Measurements from ENCODE around the gene FUT2. TPM values are rescaled to one million over a fixed set of nuclear protein-coding genes. Genes with fewer than 3 reads are reported as not detected.

Gene FUT2
- total and polyA plus RNA-seq, 10 of the 15 experiments (the other 5 are each of a cell fraction or from before 2014, with no cell fraction given): 0.02 to 0.13 (median 0.07) TPM; not detected in 7

DNA sequence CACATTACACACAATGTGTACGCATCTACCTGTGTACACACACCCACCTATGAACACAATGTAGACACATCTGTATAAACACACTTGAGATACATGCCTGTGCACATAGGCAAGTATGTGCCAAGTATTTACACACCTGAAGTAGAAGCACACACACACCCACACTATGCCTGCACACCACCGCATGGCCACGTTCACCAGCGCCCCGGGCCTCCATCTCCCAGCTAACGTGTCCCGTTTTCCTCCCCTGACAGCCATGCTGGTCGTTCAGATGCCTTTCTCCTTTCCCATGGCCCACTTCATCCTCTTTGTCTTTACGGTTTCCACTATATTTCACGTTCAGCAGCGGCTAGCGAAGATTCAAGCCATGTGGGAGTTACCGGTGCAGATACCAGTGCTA lies 6.9 kb downstream of the FUT2 start:
- Histone ChIP-seq H4K20me1 (ENCODE audit: control insufficient read depth, insufficient read depth) (no peaks in the 10 kb centered on the region), H3K4me3 (no peak overlapping the region), H3K27me3 (replicated peaks in 1 of 2; ENCODE audit: control insufficient read depth in 2 of 2, insufficient read depth in 2 of 2, low read length in 1 of 2) (no peaks in the 10 kb centered on the region), H3K79me2 (ENCODE audit: control insufficient read depth, insufficient read depth, low read length) (no peaks in the 10 kb centered on the region), H3K27ac (ENCODE audit: control insufficient read depth, insufficient read depth) (no peak overlapping the region), H3K4me2 (ENCODE audit: control insufficient read depth, insufficient read depth) (no peak overlapping the region), H3K36me3 (ENCODE audit: control insufficient read depth in 2 of 2, insufficient read depth in 2 of 2, low read length in 1 of 2) (no peaks in the 10 kb centered on the region), H3K9ac (ENCODE audit: control insufficient read depth, insufficient read depth, low read length) (no peak overlapping the region), H3K9me3 (replicated peaks; ENCODE audit: control insufficient read depth, insufficient read depth, low read length) (no peaks in the 10 kb centered on the region), H2AFZ (ENCODE audit: control insufficient read depth, low read depth, low read length) (no peak overlapping the region), H3K4me1 (ENCODE audit: control insufficient read depth, insufficient read depth, low read length) (no peaks in the 10 kb centered on the region; the same call in 1 of the 2 replicates)
- DNase-seq (ENCODE audit: low read depth, low spot score): no peak
- RAD21 ChIA-PET (ENCODE audit: unreplicated experiment): no interaction called here
- no peak for ATAC-seq
- intact Hi-C loops (cut with micrococcal nuclease; ENCODE audit: unreplicated experiment): no loop called here
- 79% methylated on average over 13 of the region's 13 CpGs for WGBS (ENCODE audit: insufficient coverage, insufficient replicate concordance, low lambda C conversion rate, missing lambda C conversion rate)
- POLR2A ChIA-PET: no interaction called here
- in situ Hi-C loops (cut with MboI): no loop called here
- TF ChIP-seq RFX5 (IDR thresholded peaks at IDR 0.05; ENCODE audit: low read depth, low read length): no peak
- no peak for TF ChIP-seq GABPA (IDR thresholded peaks at IDR 0.05; ENCODE audit: low read depth)
- TF ChIP-seq, protein P1, sequence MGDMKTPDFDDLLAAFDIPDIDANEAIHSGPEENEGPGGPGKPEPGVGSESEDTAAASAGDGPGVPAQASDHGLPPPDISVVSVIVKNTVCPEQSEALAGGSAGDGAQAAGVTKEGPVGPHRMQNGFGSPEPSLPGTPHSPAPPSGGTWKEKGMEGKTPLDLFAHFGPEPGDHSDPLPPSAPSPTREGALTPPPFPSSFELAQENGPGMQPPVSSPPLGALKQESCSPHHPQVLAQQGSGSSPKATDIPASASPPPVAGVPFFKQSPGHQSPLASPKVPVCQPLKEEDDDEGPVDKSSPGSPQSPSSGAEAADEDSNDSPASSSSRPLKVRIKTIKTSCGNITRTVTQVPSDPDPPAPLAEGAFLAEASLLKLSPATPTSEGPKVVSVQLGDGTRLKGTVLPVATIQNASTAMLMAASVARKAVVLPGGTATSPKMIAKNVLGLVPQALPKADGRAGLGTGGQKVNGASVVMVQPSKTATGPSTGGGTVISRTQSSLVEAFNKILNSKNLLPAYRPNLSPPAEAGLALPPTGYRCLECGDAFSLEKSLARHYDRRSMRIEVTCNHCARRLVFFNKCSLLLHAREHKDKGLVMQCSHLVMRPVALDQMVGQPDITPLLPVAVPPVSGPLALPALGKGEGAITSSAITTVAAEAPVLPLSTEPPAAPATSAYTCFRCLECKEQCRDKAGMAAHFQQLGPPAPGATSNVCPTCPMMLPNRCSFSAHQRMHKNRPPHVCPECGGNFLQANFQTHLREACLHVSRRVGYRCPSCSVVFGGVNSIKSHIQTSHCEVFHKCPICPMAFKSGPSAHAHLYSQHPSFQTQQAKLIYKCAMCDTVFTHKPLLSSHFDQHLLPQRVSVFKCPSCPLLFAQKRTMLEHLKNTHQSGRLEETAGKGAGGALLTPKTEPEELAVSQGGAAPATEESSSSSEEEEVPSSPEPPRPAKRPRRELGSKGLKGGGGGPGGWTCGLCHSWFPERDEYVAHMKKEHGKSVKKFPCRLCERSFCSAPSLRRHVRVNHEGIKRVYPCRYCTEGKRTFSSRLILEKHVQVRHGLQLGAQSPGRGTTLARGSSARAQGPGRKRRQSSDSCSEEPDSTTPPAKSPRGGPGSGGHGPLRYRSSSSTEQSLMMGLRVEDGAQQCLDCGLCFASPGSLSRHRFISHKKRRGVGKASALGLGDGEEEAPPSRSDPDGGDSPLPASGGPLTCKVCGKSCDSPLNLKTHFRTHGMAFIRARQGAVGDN (IDR thresholded peaks at IDR 0.05): no peak
- TF ChIP-seq ZNF274 (IDR thresholded peaks at IDR 0.05; ENCODE audit: insufficient read depth, insufficient read length): no peak
- no peak for TF ChIP-seq JUNB (IDR thresholded peaks at IDR 0.05)
- no peak for TF ChIP-seq NFYA (IDR thresholded peaks at IDR 0.05; ENCODE audit: borderline replicate concordance, low read depth, low read length)
- TF ChIP-seq POLR2AphosphoS5 (IDR thresholded peaks at IDR 0.05; ENCODE audit: low read length): no peak
- no peak for TF ChIP-seq CHD2 (IDR thresholded peaks at IDR 0.05; ENCODE audit: borderline replicate concordance, low read depth, low read length)
- TF ChIP-seq ZNF24 (IDR thresholded peaks at IDR 0.05): no peak
- TF ChIP-seq RELB (IDR thresholded peaks at IDR 0.05; ENCODE audit: low read depth): no peak
- TF ChIP-seq, protein P2, sequence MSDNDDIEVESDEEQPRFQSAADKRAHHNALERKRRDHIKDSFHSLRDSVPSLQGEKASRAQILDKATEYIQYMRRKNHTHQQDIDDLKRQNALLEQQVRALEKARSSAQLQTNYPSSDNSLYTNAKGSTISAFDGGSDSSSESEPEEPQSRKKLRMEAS (IDR thresholded peaks at IDR 0.05; ENCODE audit: low read depth, low read length): no peak
- no peak for TF ChIP-seq MTA3 (IDR thresholded peaks at IDR 0.05; ENCODE audit: borderline replicate concordance, low read length)
- no peak for TF ChIP-seq CEBPZ (IDR thresholded peaks at IDR 0.05; ENCODE audit: low read depth, low read length)
- no peak for TF ChIP-seq PAX5 (IDR thresholded peaks at IDR 0.05; ENCODE audit: borderline replicate concordance, low read depth, low read length)
- no peak for TF ChIP-seq NRF1 (conservative IDR thresholded peaks at IDR 0.05; ENCODE audit: low read depth, low read length)
- TF ChIP-seq POLR2A (IDR thresholded peaks at IDR 0.05; ENCODE audit: low read depth, low read length): no peak
- TF ChIP-seq TARDBP (IDR thresholded peaks at IDR 0.05; ENCODE audit: borderline replicate concordance): no peak
- TF ChIP-seq SPI1 (IDR thresholded peaks at IDR 0.05; ENCODE audit: borderline replicate concordance, insufficient read depth, low read depth, low read length): no peak
- SMC1A ChIA-PET (ENCODE audit: uncharacterized antibody, unreplicated experiment): no interaction called here
- FAIRE-seq: no peak
- BruUV-seq (replicated peaks): no TSS peak
- CTCF ChIA-PET: no interaction called here

Measured in GM12878 (cell line).